Fibroblast of lung (primary cell): Measurements from ENCODE around the gene GPR107. TPM values are rescaled to one million over a fixed set of nuclear protein-coding genes. Genes with fewer than 3 reads are reported as not detected.

Experiments
- DNase-seq, 2 donors: peaks; one replicate each; pipeline versions ENCODE4 v3.0.0 to v3.0.0-alpha.2; 2010; ENCODE audit warnings: low read depth in 2 of 2
- H2AFZ ChIP-seq: 2 replicates; pipeline ENCODE4 v1.5.1; 2012; ENCODE audit warnings: low read length, control low read depth, inconsistent platforms
- H3K27ac ChIP-seq: 2 replicates; pipeline ENCODE4 v1.5.1; 2011; ENCODE audit warnings: low read length, control low read depth; ENCODE audit not compliant: insufficient read depth
- H3K27me3 ChIP-seq: 2 replicates; pipeline ENCODE4 v1.5.1; 2011; ENCODE audit warnings: mild to moderate bottlenecking, low read length; ENCODE audit not compliant: control insufficient read depth, insufficient read depth
- H3K36me3 ChIP-seq: 2 replicates; pipeline ENCODE4 v1.5.1; 2011; ENCODE audit warnings: low read length; ENCODE audit not compliant: control insufficient read depth, insufficient read depth
- H3K4me1 ChIP-seq: 2 replicates; pipeline ENCODE4 v1.5.1; 2011; ENCODE audit warnings: low read length; ENCODE audit not compliant: control insufficient read depth, insufficient read depth; ENCODE audit errors: extremely low read depth
- H3K4me2 ChIP-seq: 2 replicates; pipeline ENCODE4 v1.5.1; 2011; ENCODE audit warnings: low read length, control low read depth; ENCODE audit not compliant: insufficient read depth; ENCODE audit errors: extremely low read depth
- H3K4me3 ChIP-seq, 4 experiments: fragments of 200-600 bp in 1 of 4; sonication (generic) in 1 of 4; replicated peaks in 1 of 4; 2 replicates each; pipeline ENCODE4 v1.5.1; 2011 to 2016; ENCODE audit warnings: low read length in 4 of 4, low read depth in 3 of 4, mild to moderate bottlenecking in 3 of 4, control low read depth in 2 of 4, inconsistent platforms in 1 of 4, mixed read lengths in 1 of 4; ENCODE audit not compliant: insufficient read depth in 1 of 4; ENCODE audit errors: control extremely low read depth in 1 of 4
- H3K79me2 ChIP-seq: 2 replicates; pipeline ENCODE4 v1.5.1; 2012; ENCODE audit warnings: mild to moderate bottlenecking, low read length, inconsistent platforms; ENCODE audit not compliant: control insufficient read depth, insufficient read depth
- H3K9ac ChIP-seq: 2 replicates; pipeline ENCODE4 v1.5.1; 2011; ENCODE audit warnings: mild to moderate bottlenecking, low read length, control low read depth; ENCODE audit not compliant: insufficient read depth
- H3K9me3 ChIP-seq: 2 replicates; pipeline ENCODE4 v1.5.1; 2012; ENCODE audit warnings: low read depth, low read length; ENCODE audit not compliant: control insufficient read depth, insufficient read depth
- H4K20me1 ChIP-seq: 2 replicates; pipeline ENCODE4 v1.5.1; 2011; ENCODE audit warnings: low read length; ENCODE audit not compliant: control insufficient read depth, insufficient read depth; ENCODE audit errors: extremely low read depth
- CTCF ChIP-seq, 2 donors: IDR thresholded peaks in 1 of 2; conservative IDR thresholded peaks in 1 of 2; 1 replicate in 1 of 2; 2 replicates in 1 of 2; pipeline ENCODE4 v1.5.1; 2011 to 2012; ENCODE audit warnings: low read length in 2 of 2, control low read depth in 1 of 2, inconsistent platforms in 1 of 2, low read depth in 1 of 2, mild to moderate bottlenecking in 1 of 2
- EZH2 ChIP-seq: IDR thresholded peaks from 2 replicates; pipeline ENCODE4 v1.5.1; 2012; ENCODE audit warnings: low read length, control low read depth, mild to moderate bottlenecking; ENCODE audit errors: missing control alignments
- polyA plus RNA-seq, 2 donors: library from polyadenylated mRNA; depleted of rRNA in 1 of 2; stranded (reverse) in 1 of 2; unstranded in 1 of 2; fragments of >200 nt; gene quantifications; 2 replicates each; pipeline ENCODE4 v1.2.1, GENCODE V29; 2011 to 2012; ENCODE audit warnings: missing spikeins in 1 of 2
- total RNA-seq: library from RNA; depleted of rRNA; stranded (reverse); fragments of >200 nt; gene quantifications from 2 replicates; pipeline ENCODE4 v1.2.1, GENCODE V29; 2014

GPR107 gene
- total and polyA plus RNA-seq, 2 donors (not counting 1 experiment from before 2014, with no cell fraction given), result 27.6 to 43.5 TPM

GRCh38 chr9:130156672-130157071 is 103.0 kb downstream of the GPR107 start:
- Histone ChIP-seq H3K9me3 (no peaks in the 10 kb centered on the region), H3K4me2 (no peak overlapping the region), H3K4me3 (no peak overlapping the region), H3K79me2 (no peaks in the 10 kb centered on the region), H3K36me3 (no peaks in the 10 kb centered on the region), H3K9ac (no peak overlapping the region), H3K27me3 (no peaks in the 10 kb centered on the region), H3K27ac (no peak overlapping the region), H2AFZ (no peak overlapping the region), H3K4me1 (no peaks in the 10 kb centered on the region), H4K20me1 (no peaks in the 10 kb centered on the region)
- TF ChIP-seq CTCF (conservative IDR thresholded peaks at IDR 0.05 in 1 of 2, IDR thresholded peaks at IDR 0.05 in 1 of 2; ENCODE audit: low read depth in 1 of 2, low read length in 2 of 2) (no peak), EZH2 (no peak)
- no peak for DNase-seq

DNA sequence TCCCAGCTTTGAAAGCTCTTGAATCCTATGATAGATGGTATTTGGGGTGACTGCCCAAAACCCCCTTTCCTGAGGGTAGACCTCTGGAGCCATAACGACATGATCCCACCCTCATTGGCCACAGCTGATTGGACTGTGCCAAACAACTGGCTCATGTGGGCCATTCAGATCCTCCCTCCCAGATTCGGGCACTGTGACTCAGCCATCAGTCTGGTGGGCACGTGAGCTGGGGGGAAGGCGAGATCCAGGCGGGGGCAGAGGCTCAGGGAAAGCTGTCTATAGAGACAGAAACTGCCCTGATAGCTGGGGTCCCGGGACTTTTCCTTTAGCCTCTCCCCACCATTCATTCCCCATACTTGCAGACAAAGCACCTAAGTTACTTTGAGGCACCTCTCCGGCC is 103.4 kb downstream of the GPR107 start:
- DNase-seq, result no peak
- Histone ChIP-seq H3K4me3 (no peak overlapping the region), H2AFZ (no peak overlapping the region), H3K79me2 (no peaks in the 10 kb centered on the region), H3K27ac (no peak overlapping the region), H3K27me3 (no peaks in the 10 kb centered on the region), H3K9me3 (no peaks in the 10 kb centered on the region), H3K4me1 (no peaks in the 10 kb centered on the region), H3K9ac (no peak overlapping the region), H4K20me1 (no peaks in the 10 kb centered on the region), H3K36me3 (no peaks in the 10 kb centered on the region), H3K4me2 (no peak overlapping the region)
- TF ChIP-seq CTCF (conservative IDR thresholded peaks at IDR 0.05 in 1 of 2, IDR thresholded peaks at IDR 0.05 in 1 of 2; ENCODE audit: low read depth in 1 of 2, low read length in 2 of 2) (no peak), EZH2 (no peak)

DNA sequence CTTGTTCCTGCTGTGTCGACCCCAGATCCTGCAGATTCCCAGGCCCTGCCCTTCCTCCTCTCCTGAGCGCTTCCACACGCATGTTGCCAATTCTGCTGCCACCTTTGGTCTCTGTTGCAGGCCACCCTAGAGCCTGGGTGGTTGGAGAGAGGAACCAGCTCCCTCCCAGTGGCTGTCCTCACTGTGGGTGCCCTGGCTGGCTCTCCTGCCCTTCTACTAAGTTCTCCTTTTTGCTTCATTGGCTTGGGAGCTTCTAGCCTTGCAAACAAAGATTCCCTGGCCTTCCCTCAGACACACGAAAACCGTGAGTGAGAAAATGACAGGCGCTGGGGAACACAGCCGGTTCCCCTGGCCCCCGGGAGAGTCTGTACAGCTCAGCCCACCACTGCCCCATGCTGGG is 104.3 kb downstream of the GPR107 start:
- Histone ChIP-seq H2AFZ (no peak overlapping the region), H3K27ac (no peak overlapping the region), H3K36me3 (no peaks in the 10 kb centered on the region), H3K4me1 (no peaks in the 10 kb centered on the region), H3K4me3 (no peak overlapping the region), H3K9me3 (no peaks in the 10 kb centered on the region), H3K79me2 (no peaks in the 10 kb centered on the region), H3K4me2 (no peak overlapping the region), H3K9ac (no peak overlapping the region), H3K27me3 (no peaks in the 10 kb centered on the region), H4K20me1 (no peaks in the 10 kb centered on the region)
- TF ChIP-seq CTCF (conservative IDR thresholded peaks at IDR 0.05 in 1 of 2, IDR thresholded peaks at IDR 0.05 in 1 of 2; ENCODE audit: low read depth in 1 of 2, low read length in 2 of 2), result no peak
- TF ChIP-seq EZH2, result no peak
- no peak for DNase-seq
